Stomach smooth muscle (tissue), 2 donors: ENCODE data around the gene SLC38A3.
"Not testable (repeated sequence)": the region's sequence is repeated elsewhere in the genome, so short reads cannot be mapped to it uniquely, and the experiment has no call there.

Source experiments
- H3K27ac ChIP-seq: one replicate; pipeline ENCODE4 v1.7.0; 2013; ENCODE audit warnings: mild to moderate bottlenecking, low read length, inconsistent platforms
- H3K27me3 ChIP-seq, 2 donors: one replicate each; pipeline ENCODE4 v1.7.0; 2013; ENCODE audit warnings: low read length in 2 of 2; ENCODE audit not compliant: insufficient read depth in 2 of 2, control insufficient read depth in 1 of 2
- H3K36me3 ChIP-seq, 2 donors: one replicate each; pipeline ENCODE4 v1.7.0; 2013; ENCODE audit warnings: low read length in 2 of 2; ENCODE audit not compliant: control insufficient read depth in 2 of 2, insufficient read depth in 2 of 2
- H3K4me1 ChIP-seq: one replicate; pipeline ENCODE4 v1.7.0; 2013; ENCODE audit warnings: low read length; ENCODE audit not compliant: control insufficient read depth, insufficient read depth
- H3K4me3 ChIP-seq, 2 donors: one replicate each; pipeline ENCODE4 v1.7.0; 2013; ENCODE audit warnings: low read length in 2 of 2
- H3K9ac ChIP-seq, 2 donors: one replicate each; pipeline ENCODE4 v1.7.0; 2013; ENCODE audit warnings: low read length in 2 of 2, mild to moderate bottlenecking in 1 of 2
- H3K9me3 ChIP-seq, 2 donors: one replicate each; pipeline ENCODE4 v1.7.0; 2013; ENCODE audit warnings: low read length in 2 of 2; ENCODE audit not compliant: control insufficient read depth in 2 of 2
- donor health status: healthy.
- donor health status: Pancreatic carcinoma.

Gene SLC38A3

DNA sequence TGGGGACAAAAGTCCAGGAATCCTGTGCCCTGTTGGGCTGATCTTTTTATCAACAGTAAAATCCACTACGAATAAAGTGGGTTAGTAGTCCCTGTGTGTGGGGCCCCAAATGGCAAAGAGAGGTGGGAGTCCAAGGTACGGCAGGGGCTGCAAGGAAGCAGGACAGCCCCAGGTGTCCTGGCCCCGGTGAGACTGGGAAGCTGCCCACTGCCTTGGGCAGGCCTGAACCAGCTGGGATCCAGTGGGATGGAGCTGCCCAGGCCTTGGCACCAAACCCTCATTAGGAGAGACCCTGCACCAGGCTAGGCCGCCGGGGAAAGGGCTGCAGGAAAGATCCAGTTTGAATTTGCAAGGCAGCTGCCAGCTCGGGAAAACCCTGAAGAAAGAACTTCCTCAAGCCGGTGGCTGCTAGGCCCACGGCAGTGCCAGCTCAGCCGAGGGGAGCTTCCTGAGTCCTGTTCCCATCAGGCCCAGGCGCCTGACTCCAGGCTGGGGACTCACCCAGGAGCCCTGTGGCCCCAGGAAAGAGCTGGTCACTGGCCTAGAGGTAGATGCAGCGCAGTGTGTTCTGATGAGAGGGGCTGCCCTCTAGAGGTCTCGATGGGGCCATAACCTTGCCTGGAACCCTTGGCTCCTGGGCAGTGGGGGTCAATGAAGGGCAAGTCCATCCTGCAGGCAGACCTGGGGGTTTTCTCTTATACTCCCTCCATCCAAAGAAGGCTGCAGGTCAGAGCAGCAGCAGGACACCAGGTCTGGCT is 16.5 kb downstream of the SLC38A3 start:
- Histone ChIP-seq H3K27ac (no peak overlapping the region), H3K9me3 (no peaks in the 10 kb centered on the region), H3K4me3 (no peak overlapping the region), H3K27me3 (peaks cover 2 to 4% of the 10 kb centered on the region in 2 donors), H3K36me3 (no peaks in the 10 kb centered on the region), H3K4me1 (peaks cover 6% of the 10 kb centered on the region), H3K9ac (no peak overlapping the region)

DNA sequence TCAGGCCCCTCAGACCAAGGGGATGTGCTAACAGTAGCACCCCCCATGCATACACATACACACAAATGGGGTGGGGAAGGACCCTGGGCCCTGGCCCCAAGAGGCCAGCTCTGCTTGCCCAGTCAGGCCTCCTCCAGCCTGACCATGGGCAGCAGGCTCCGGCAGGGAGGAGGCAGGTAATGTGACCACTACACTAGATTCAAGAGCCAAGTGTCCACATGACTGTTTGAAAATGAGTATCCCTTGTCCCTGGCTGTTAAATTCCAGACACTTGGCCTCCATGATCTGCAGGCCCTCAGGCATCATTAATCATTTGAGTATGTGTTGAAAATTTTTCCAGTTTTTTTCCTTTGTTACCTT is 17.1 kb downstream of the SLC38A3 start:
- Histone ChIP-seq H3K9ac (no peak overlapping the region), H3K4me1 (peaks cover 10% of the 10 kb centered on the region), H3K27me3 (peaks cover 2 to 4% of the 10 kb centered on the region in 2 donors), H3K36me3 (no peaks in the 10 kb centered on the region), H3K9me3 (no peaks in the 10 kb centered on the region), H3K27ac (no peak overlapping the region), H3K4me3 (no peak overlapping the region)

DNA sequence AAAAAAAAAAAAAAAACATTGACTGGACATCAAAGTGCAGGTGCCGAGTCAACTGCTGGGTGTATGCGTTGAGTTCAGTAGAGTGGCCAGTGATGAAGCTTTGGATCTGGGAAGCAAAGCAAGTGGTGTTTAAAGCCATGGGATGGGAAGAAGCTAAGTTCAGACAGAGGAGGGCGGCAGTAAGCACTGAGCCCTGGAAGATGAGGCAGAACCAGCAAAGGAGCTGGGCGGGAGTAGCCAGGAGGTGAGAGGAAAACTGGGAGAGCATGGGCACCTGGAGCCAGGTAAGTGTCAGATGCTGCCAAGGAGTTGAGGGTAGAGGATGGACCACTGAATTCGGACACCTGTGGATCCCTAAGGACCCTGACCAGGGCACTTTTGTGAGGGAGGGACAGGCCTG is 19.6 kb downstream of the SLC38A3 start:
- no peaks in the 10 kb centered on the region for H3K36me3 ChIP-seq
- no peak overlapping the region for H3K27ac ChIP-seq
- peaks cover 2 to 4% of the 10 kb centered on the region in 2 donors for H3K27me3 ChIP-seq
- H3K4me1 ChIP-seq = peaks cover 17% of the 10 kb centered on the region
- H3K9me3 ChIP-seq = no peaks in the 10 kb centered on the region
- H3K9ac ChIP-seq = no peak overlapping the region
- H3K4me3 ChIP-seq = no peak overlapping the region

DNA sequence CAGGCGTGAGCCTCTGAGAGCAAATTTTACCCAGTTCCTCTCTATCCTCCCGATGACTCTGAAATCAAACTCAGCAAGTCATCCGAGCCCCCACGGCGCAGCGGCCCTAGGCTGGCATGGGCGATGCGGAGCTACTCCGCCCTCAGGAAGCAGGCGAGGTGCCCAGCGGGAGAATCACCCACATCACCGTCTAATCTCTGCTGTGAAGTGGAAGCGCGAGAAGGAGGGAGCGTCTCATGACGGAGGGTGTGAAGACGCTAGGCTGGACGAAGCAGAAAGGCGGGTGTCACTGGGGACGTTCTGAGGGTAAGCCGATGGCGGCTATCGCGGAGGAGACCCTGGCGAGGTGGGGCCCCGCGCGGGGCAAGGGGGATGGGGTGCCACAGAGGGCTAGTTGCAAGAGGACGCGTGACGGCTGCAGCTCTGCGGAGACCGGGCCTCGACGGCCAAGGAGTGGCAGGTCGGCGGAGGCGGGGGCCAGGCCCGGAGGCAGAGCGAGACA is 21.9 kb downstream of the SLC38A3 start:
- Histone ChIP-seq H3K4me1 (peaks cover 17% of the 10 kb centered on the region), H3K9ac (peak overlapping the region; percentile 47 to 55), H3K9me3 (no peaks in the 10 kb centered on the region), H3K27me3 (peaks cover 0 to 3% of the 10 kb centered on the region in 2 donors), H3K27ac (no peak overlapping the region), H3K4me3 (peak overlapping the region; percentile 44 to 91), H3K36me3 (no peaks in the 10 kb centered on the region)

DNA sequence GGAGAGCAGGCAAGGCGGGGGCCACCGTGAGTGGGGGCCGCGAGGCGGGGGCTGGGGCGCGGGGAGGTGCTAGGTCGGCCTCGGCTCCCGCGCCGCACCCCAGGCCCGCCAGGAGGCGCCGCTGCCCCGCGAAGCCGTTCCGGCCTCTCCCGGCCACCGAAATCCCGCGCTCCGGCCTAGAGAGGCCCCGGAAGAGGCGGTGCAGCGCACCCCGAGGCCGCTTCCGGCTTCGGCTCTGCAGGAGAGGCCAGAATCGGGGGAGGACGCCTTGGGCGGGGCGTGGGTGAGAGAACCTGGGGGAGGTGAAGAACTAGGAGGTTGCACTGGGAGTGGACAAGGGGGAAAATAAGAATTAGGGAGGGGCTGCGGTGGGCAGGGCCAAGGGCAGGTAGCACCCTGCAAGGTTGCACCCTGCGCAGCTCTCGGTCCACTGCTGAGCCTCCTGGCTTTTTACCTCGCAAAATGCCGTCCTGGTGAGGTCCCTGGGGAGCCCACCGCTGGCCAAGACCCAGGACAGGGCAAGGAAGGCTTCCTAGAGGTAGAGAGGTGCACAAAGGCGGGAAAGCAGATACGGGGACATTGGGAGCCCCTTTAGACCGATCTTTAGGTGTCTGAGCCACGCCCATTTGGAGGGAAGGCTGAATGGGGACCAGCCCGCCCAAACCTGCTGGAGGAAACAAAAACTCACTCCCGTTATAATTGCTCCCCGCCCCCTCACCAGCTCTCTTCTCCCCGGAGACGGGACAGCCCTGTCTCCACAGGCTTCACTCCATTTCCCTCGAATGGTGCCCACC is 22.5 kb downstream of the SLC38A3 start:
- H3K9me3 ChIP-seq = no peaks in the 10 kb centered on the region
- peak overlapping the region; percentile 66 to 75 for H3K9ac ChIP-seq
- peak overlapping the region; percentile 91 for H3K4me3 ChIP-seq
- no peaks in the 10 kb centered on the region for H3K27me3 ChIP-seq
- H3K27ac ChIP-seq = no peak overlapping the region
- H3K4me1 ChIP-seq = peaks cover 17% of the 10 kb centered on the region
- H3K36me3 ChIP-seq = no peaks in the 10 kb centered on the region

DNA sequence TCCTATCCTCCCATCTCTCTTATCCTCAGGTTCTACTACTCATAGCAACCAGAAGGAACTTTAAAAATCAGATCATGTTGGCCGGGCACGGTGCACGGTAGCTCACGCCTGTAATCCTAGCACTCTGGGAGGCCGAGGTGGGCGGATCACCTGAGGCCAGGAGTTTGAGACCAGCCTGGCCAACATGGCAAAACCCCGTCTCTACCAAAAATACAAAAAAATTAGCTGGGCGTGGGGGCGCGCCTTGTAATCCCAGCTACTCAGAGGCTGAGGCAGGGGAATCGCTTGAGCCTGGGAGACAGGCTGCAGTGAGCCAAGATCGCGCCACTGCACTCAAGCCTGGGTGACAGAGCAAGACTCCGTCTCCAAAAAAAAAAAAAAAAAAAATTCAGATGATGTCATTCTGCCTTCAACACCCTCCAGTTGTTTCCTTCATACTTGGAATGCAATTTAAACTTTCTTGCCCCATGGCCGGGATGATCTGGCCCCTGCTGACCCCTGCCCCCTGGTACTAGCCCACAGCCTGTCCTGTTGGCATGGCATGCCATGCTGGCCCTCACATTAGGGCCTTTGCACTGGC is 23.2 kb downstream of the SLC38A3 start:
- H3K27me3 ChIP-seq, H3K36me3 ChIP-seq, H3K9me3 ChIP-seq, H3K27ac ChIP-seq: not testable (repeated sequence)
- H3K4me1 ChIP-seq = peaks cover 17% of the 10 kb centered on the region
- H3K9ac ChIP-seq = peak overlapping the region in 1 of 2 donors; percentile 75
- peak overlapping the region; percentile 91 for H3K4me3 ChIP-seq

DNA sequence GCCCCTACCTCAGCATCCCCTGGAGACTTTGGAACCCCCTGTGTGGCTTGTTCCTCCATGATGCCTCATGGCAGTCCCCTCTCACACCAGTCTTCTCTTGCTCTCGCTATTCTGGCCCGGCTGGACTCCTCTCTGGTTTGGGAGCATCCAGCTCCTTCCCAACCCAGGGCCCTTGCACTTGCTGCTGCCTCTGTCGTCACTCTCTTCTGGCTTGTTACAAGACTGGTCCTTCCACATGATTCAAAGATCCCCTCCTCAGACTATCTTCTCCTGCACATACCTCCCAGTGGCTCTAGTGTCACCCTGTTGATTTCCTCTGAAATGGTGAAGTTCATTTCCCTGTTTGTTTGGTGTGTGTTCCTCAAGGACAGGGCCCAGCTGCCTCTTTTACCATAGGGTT is 24.4 kb downstream of the SLC38A3 start:
- no peak overlapping the region for H3K9ac ChIP-seq
- H3K4me3 ChIP-seq = no peak overlapping the region
- H3K27me3 ChIP-seq = no peaks in the 10 kb centered on the region
- H3K36me3 ChIP-seq = no peaks in the 10 kb centered on the region
- H3K4me1 ChIP-seq = peaks cover 17% of the 10 kb centered on the region
- H3K9me3 ChIP-seq = no peaks in the 10 kb centered on the region
- no peak overlapping the region for H3K27ac ChIP-seq

DNA sequence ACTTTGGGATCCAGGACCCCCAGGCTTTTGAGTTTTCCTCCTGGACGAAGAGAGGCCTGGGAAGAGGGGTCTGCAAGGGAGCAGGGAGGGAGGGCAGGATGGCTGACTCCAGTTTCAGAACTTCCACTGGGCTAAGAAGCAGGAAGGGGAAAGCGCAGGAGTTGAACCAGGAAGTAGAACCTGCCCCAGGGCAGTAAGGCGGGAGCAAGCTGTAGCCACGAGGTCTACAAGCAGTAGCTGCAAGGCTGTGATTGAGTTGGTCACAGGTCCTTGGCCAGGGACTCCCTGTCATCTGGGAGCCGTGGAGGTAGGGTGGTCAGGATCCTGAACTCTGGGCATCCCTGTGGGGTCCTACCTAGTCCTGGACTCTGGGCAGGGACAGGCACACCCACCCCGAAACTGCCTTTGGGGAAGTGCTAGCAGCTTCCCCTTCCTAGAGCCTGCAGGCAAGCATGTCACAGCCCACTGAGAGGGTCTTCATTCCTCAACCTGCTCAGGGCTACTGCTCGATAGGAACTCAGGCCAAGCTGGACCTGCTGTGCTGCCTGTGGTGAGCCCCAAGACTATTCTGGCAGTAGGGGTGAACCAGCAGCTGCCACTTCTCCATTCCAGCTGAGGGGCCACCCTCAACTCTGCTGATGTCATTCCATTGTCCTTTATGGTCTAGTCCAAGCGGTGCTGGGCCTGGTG is 25.2 kb downstream of the SLC38A3 start:
- no peaks in the 10 kb centered on the region for H3K9me3 ChIP-seq
- H3K4me1 ChIP-seq = peaks cover 19% of the 10 kb centered on the region
- no peaks in the 10 kb centered on the region for H3K36me3 ChIP-seq
- H3K9ac ChIP-seq = no peak overlapping the region
- no peak overlapping the region for H3K27ac ChIP-seq
- no peaks in the 10 kb centered on the region for H3K27me3 ChIP-seq
- H3K4me3 ChIP-seq = no peak overlapping the region

DNA sequence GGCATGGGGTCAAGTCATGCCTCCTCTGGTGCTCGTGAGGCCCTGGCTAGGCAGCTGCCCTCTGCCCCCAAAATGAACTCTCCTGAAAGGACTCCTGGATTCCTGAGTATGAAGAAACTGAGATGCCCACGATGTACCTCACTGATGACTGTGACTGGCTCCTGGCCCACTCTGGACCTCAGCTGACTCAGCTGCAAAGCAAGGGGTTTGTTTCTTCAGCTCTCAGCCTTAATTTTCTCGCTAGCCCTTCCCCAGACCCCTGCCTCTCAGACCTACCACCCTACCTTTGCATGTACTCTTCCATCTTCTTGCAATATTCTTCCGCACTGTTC is 25.7 kb downstream of the SLC38A3 start:
- Histone ChIP-seq H3K27me3 (no peaks in the 10 kb centered on the region), H3K9me3 (no peaks in the 10 kb centered on the region), H3K9ac (no peak overlapping the region), H3K4me1 (peaks cover 22% of the 10 kb centered on the region), H3K27ac (no peak overlapping the region), H3K4me3 (no peak overlapping the region), H3K36me3 (no peaks in the 10 kb centered on the region)

DNA sequence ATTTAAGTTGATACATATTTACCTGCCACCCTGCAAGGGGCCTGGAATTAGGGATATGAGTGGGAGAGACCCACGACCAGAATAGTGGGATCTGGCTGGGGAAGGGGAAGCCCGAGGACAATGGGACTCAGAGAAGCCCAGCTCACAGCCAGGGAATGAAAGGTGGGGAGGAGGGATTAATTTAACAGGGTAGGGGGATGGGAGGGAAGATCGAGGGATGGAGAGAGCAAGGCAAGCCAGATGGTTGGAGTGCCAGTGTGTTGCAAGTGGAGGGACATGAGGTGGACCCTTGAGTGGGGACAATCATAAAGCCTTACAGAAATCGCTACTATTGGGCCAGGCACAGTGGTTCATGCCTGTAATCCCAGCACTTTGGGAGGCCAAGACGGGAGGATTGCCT is 26.5 kb downstream of the SLC38A3 start:
- Histone ChIP-seq H3K27me3 (no peaks in the 10 kb centered on the region), H3K9me3 (no peaks in the 10 kb centered on the region), H3K4me3 (no peak overlapping the region), H3K27ac (no peak overlapping the region), H3K36me3 (no peaks in the 10 kb centered on the region), H3K9ac (no peak overlapping the region), H3K4me1 (peaks cover 20% of the 10 kb centered on the region)
